Eye (tissue), 1 donor: ENCODE measurements around the gene RERGL.
"Not testable (repeated sequence)": the region's sequence is repeated elsewhere in the genome, so short reads cannot be mapped to it uniquely, and the experiment has no call there.

Experiments
- DNase-seq: peaks from one replicate; pipeline ENCODE4 v3.0.0-alpha.2; 2015

RERGL gene, protein sequence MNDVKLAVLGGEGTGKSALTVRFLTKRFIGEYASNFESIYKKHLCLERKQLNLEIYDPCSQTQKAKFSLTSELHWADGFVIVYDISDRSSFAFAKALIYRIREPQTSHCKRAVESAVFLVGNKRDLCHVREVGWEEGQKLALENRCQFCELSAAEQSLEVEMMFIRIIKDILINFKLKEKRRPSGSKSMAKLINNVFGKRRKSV

DNA sequence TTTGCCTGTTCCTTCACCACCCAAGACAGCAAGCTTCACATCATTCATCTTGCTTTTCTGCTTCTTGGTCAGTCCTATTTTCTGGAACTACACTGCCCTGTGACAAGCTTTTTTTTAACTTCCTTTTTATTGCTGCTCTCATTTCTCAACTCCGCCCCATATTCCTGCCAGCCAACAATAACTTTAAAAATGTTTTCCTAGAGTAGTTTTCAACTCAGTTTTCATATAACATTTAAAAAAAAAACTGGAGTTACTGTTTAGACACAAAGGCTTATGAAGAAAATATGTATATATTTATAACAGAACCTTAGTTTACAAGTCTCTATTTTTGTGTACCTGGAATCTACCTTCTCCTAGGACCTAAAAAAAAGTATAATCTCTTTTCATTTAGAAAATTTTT lies at the start of gene RERGL:
Gene RERGL (minus strand): TSS at position 101 of the 400 bp plus-strand sequence. CDS start 53 bp downstream, at position 48.
- no peak for DNase-seq

DNA sequence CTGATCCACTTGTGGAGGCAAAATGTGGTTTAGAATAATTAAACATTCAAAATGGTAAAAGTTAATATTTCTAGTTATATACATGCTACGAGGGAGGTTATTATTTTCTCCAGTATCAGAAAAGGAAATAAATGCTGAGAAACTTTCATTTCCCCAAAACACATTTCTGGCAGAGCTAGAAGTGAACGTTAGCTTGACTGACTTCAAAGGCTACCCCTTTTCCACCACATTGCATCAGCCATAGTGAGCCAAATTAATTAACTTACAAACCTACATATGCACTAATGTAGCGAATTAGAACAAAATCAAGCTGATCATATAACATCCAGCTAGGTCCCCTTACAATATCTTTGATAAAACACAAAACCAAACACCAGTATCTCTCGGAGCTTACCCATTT lies 49.3 kb upstream of the RERGL start:
- DNase-seq = no peak

GRCh38 chr12:18135509-18135908 lies 45.5 kb upstream of the RERGL start:
- DNase-seq = no peak

GRCh38 chr12:18135086-18135485 lies 45.1 kb upstream of the RERGL start:
- peak; percentile 22 for DNase-seq

DNA sequence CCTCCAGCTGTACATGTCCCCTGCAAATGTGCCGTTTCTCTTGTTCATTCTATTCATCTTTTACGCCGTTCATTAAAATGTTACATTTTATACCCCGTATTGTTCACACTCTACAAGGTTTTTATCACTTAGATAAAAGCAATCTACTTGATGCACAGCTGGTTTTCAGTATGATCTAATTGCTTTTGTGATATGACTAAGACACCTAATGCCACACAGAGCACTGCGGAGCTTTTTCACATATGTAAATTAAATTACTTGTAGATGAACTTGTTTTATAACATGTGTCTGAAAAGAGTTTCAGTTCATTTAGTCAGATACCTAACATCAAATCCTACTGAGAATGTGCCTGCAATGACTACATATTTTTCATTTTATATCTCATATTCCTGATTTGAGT lies 40.9 kb upstream of the RERGL start:
- no peak for DNase-seq

DNA sequence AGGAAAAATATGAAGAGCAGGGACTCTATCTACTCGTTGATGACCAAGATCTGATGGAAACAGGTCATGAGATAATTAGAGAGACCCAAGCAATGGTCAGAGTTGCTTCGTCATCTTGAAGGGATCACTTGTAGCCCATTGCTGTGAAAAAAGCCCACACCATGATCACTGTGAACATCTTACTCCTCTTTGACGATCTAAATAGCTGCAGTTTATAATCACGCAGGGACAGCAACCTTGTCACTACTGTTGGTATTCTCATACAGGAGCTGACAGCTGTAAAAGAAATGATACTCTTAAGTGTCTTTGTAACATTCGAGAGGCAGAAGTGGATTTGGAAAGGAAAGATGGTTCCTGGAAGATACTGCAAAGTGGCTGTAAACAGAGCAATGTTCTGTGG lies 33.7 kb upstream of the RERGL start:
- DNase-seq = no peak

GRCh38 chr12:18120899-18121298 lies 30.9 kb upstream of the RERGL start:
- DNase-seq = no peak

GRCh38 chr12:18108611-18109010 lies 18.6 kb upstream of the RERGL start:
- no peak for DNase-seq

GRCh38 chr12:18103624-18104023 lies 13.6 kb upstream of the RERGL start:
- DNase-seq = no peak

DNA sequence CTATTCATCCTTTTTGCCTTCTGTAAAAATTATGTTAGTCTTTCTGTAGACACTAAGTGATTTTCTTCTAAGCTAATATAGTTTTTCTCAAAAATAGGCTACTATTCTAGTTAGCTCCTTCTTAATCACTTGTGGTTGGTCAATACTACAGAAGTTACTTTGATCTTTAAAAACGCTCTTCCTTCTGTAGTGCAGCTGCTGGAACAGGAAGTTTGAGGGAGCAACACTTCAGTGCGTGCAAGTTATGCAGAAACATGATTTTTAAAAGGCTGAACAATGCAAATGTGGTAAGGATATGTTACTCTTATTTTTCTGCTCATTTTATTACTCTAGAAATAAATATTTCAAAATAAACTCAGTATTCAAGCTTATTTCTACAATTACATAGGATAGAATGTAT lies 11.1 kb upstream of the RERGL start:
- no peak for DNase-seq

GRCh38 chr12:18084080-18084479 lies 5.9 kb downstream of the RERGL start:
- DNase-seq = no peak

- no peak for DNase-seq
These were observed 10.3 kb downstream of the RERGL start for GRCh38 chr12:18079541-18080246.

- no peak for DNase-seq
These were observed 16.0 kb downstream of the RERGL start for GRCh38 chr12:18074001-18074400.

DNA sequence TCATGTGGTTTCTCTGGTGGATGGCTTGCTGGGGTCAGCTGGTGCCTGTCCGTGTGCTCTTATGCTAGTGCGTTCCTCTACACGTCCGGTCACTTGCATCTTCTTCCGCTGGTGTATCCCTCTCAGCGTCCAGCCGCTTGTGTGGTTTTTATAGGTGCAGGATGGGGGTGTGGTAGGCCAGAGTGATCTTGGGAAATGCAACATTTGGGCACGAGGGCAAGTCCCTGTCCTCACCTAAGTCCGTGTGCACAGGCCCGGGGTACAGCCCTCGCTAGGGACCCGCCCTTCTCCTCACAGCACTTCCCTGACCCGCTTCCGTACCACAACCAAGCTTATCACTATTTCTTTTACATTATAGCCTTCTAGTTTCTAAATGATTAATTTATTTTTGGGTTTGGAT lies 17.3 kb downstream of the RERGL start:
- no peak for DNase-seq

DNA sequence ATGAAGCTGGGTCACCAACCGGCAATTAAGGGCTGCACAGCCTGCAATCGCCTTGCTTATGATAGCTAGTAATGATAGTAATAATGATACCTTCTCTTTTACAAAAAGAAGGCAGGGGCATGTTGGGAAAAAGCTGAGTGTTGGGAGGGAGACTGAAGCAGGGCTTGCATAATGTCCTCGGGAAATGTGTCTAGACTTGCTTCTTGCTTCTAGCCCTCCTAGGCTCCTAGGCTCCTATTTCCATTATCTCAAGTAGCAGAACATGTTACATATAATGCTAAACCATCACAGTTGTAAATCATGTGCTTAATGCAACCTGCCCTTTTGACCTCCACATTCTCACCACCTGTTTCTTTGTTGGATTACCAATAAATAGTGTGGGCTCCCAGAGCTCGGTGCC lies 18.7 kb downstream of the RERGL start:
- DNase-seq = no peak

DNA sequence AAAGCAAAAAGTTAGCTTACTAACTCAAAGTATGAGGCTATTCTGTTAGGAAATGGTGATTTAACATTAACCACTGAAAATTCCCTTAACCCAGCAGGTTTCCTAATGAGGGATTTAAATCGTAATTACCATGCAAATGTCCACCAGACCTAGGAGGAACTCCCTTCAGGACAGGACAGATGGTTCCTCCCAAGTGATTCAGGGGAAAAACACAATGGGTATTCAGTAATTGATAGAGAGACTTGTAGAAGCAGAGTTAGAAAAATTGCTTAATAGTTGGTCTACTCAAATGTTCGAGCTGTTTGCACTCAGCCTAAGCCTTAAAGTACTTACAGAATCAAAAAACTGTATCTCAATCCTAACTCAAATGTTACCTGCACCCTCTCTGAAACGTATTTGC lies 21.6 kb downstream of the RERGL start:
- DNase-seq = no peak

GRCh38 chr12:18066666-18067065 lies 23.3 kb downstream of the RERGL start:
- no peak for DNase-seq

DNA sequence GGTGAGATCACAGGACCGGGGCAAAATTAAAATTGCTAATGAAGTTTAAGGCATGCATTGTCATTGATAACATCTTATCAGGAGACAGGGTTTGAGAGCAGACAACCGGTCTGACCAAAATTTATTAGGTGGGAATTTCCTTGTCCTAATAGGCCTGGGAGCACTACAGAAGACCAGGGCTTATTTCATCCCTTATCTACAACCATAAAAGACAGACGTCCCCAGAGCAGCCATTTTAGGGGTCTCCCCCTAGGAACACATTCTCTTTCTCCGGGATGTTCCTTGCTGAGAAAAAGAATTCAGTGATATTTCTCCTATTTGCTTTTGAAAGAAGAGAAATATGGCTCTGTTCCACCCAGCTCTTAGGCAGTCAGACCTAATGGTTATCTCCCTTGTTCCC lies 27.1 kb downstream of the RERGL start:
- DNase-seq = not testable (repeated sequence)

DNA sequence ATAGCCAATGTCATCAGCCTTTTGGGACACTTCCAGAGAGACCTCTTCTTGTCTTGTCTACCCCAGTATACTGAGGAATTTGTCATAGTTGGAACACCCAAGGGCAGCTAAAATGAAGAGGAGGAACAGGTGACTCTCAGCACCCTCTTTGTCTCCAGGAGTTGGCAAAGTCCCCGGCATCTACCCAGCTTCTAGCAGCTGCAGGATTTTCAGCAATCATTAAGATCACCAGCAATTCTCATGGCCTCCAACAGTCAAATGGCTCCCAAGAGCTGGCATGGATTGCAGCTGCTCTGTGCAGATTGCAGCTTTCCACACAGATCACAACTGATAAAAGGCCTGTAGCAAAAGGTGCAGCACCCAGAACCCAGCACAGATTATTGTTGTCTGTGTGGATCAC lies 32.9 kb downstream of the RERGL start:
- no peak for DNase-seq

DNA sequence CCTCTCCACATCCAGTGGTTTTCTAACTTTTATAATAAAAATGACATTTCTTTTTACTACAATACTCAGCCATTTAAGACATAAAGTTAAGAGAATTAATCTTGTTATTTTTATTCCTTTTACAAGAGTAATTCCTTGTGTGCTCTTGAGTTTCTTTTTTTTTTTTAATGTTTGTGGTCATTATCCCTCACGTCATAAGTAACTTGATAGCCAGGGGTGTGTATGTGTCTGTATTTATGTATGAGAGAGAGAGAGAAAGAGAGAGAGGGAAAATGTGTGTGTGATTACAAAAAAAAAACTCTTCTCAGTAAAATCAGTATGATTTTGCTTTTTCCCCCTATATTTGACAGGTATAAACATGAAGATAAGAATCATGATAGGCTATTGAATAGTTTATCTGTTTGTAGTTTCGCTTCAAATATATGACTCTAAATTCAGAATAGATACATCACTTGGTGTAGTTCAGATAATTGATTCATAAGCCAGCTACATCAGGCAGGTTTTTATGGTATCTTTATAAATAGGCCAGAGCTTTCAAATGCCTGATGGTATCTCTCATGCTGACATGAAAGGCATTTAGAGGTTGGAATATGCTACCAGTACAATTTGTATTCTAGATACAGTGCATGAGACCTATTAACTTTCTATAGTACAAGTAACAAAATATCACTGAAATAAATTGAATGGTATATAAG lies 34.9 kb downstream of the RERGL start:
- no peak for DNase-seq

GRCh38 chr12:18045446-18045992 lies 44.5 kb downstream of the RERGL start:
- no peak for DNase-seq

DNA sequence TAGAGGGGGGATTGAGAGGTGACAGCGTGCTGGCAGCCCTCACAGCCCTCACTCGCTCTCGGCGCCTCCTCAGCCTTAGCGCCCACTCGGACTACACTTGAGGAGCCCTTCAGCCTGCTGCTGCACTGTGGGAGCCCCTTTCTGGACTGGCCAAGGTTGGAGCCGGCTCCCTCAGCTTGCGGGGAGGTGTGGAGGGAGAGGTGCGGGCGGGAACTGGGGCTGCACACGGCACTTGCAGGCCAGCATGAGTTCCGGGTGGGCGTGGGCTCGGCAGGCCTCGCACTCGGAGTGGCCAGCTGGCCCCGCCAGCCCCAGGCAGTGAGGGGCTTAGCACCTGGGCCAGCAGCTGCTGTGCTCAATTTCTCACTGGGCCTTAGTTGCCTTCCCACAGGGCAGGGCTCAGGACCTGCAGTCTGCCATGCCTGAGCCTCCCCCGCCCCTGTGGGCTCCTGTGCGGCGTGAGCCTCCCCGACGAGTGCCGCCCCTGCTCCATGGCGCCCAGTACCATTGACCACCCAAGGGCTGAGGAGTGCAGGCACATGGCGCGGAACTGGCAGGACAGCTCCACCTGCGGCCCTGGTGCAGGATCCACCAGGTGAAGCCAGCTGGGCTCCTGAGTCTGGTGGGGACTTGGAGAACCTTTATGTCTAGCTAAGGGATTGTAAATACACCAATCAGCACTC lies 49.8 kb downstream of the RERGL start:
- not testable (repeated sequence) for DNase-seq
